ENCODE results near the gene TSC22D1.

TSC22D1 gene

GRCh38 chr13:44384778-44385177 is 191.4 kb downstream of the TSC22D1 start:
- no peak overlapping the region for H3K18ac ChIP-seq (ENCODE audit: low read length)
- H3K9ac ChIP-seq (ENCODE audit: low read depth, low read length, poor library complexity) = no peak overlapping the region
- no peaks in the 10 kb centered on the region for H3K9me3 ChIP-seq (replicated peaks in 1 of 2; ENCODE audit: control insufficient read depth in 2 of 2, insufficient read depth in 1 of 2, low read depth in 1 of 2, low read length in 2 of 2)
- H2AFZ ChIP-seq (ENCODE audit: low read length) = no peak overlapping the region
- no peak overlapping the region for H4K8ac ChIP-seq (ENCODE audit: low read depth, low read length)
- H3K27ac ChIP-seq (replicated peaks; ENCODE audit: low read length) = no peak overlapping the region
- no peak overlapping the region for H3K23ac ChIP-seq (ENCODE audit: low read depth, low read length, poor library complexity)
- no peak overlapping the region for H3K4ac ChIP-seq (ENCODE audit: low read length)
- no peak overlapping the region for H3K4me3 ChIP-seq (ENCODE audit: low read length in 2 of 2)
- no peak overlapping the region for H2BK12ac ChIP-seq (ENCODE audit: low read length)
- no peak overlapping the region for H4K91ac ChIP-seq (ENCODE audit: low read depth, low read length, poor library complexity)
- no peak for DNase-seq (ENCODE audit: low spot score)
- no peak overlapping the region for H3K4me2 ChIP-seq (ENCODE audit: insufficient read depth, low read length, poor library complexity, severe bottlenecking)
- no peak overlapping the region for H3K14ac ChIP-seq (ENCODE audit: low read length)
- no CpG with 5 or more reads among the region's 1 CpG for WGBS, 2 donors (ENCODE audit: extremely low coverage in 2 of 2, insufficient read length in 2 of 2, insufficient replicate concordance in 1 of 2)
- no peaks in the 10 kb centered on the region for H3K27me3 ChIP-seq (ENCODE audit: control insufficient read depth in 3 of 3, insufficient read depth in 3 of 3, low read depth in 1 of 3, low read length in 3 of 3)
- H2BK120ac ChIP-seq (ENCODE audit: low read depth, low read length) = no peak overlapping the region
- peaks cover 0 to 1% of the 10 kb centered on the region in 2 donors for H3K36me3 ChIP-seq (replicated peaks in 1 of 2; ENCODE audit: control insufficient read depth in 2 of 2, insufficient read depth in 2 of 2, low read length in 2 of 2)
- H2AK5ac ChIP-seq (ENCODE audit: low read depth, low read length) = no peak overlapping the region
- no peak overlapping the region for H2BK15ac ChIP-seq (ENCODE audit: low read length)
- H3K4me1 ChIP-seq (ENCODE audit: control insufficient read depth in 2 of 2, insufficient read depth in 1 of 2, low read depth in 1 of 2, low read length in 2 of 2) = peaks cover 14 to 20% of the 10 kb centered on the region in 2 donors
- no peak overlapping the region for H2BK5ac ChIP-seq (ENCODE audit: low read length)
- H3K79me1 ChIP-seq (ENCODE audit: low read depth, low read length) = no peaks in the 10 kb centered on the region

- Histone ChIP-seq H2BK120ac (ENCODE audit: low read depth, low read length) (no peak overlapping the region), H3K4me3 (ENCODE audit: low read length in 2 of 2) (no peak overlapping the region), H3K79me1 (ENCODE audit: low read depth, low read length) (no peaks in the 10 kb centered on the region)
These were observed 192.2 kb downstream of the TSC22D1 start for GRCh38 chr13:44383945-44384344.

GRCh38 chr13:44382635-44383145 is 193.4 kb downstream of the TSC22D1 start:
- no peak overlapping the region for H2BK15ac ChIP-seq (ENCODE audit: low read length)
- no peak overlapping the region for H2BK5ac ChIP-seq (ENCODE audit: low read length)
- H2AFZ ChIP-seq (ENCODE audit: low read length) = no peak overlapping the region
- no peak overlapping the region for H3K18ac ChIP-seq (ENCODE audit: low read length)
- no peak overlapping the region for H3K27ac ChIP-seq (replicated peaks; ENCODE audit: low read length)
- no peak overlapping the region for H3K9ac ChIP-seq (ENCODE audit: low read depth, low read length, poor library complexity)
- H3K4me1 ChIP-seq (ENCODE audit: control insufficient read depth in 2 of 2, insufficient read depth in 1 of 2, low read depth in 1 of 2, low read length in 2 of 2) = peaks cover 3 to 11% of the 10 kb centered on the region in 2 donors
- no peak overlapping the region for H3K23ac ChIP-seq (ENCODE audit: low read depth, low read length, poor library complexity)
- no peak overlapping the region for H4K91ac ChIP-seq (ENCODE audit: low read depth, low read length, poor library complexity)
- H3K9me3 ChIP-seq (replicated peaks in 1 of 2; ENCODE audit: control insufficient read depth in 2 of 2, insufficient read depth in 1 of 2, low read depth in 1 of 2, low read length in 2 of 2) = no peaks in the 10 kb centered on the region
- WGBS, 2 donors (ENCODE audit: extremely low coverage in 2 of 2, insufficient read length in 2 of 2, insufficient replicate concordance in 1 of 2) = no CpG with 5 or more reads among the region's 5 CpGs
- no peak overlapping the region for H2AK5ac ChIP-seq (ENCODE audit: low read depth, low read length)
- no peak overlapping the region for H2BK120ac ChIP-seq (ENCODE audit: low read depth, low read length)
- H3K14ac ChIP-seq (ENCODE audit: low read length) = no peak overlapping the region
- H3K79me1 ChIP-seq (ENCODE audit: low read depth, low read length) = no peaks in the 10 kb centered on the region
- no peak overlapping the region for H3K4ac ChIP-seq (ENCODE audit: low read length)
- no peaks in the 10 kb centered on the region for H3K27me3 ChIP-seq (ENCODE audit: control insufficient read depth in 3 of 3, insufficient read depth in 3 of 3, low read depth in 1 of 3, low read length in 3 of 3)
- no peak overlapping the region for H4K8ac ChIP-seq (ENCODE audit: low read depth, low read length)
- DNase-seq (ENCODE audit: low spot score) = no peak
- no peak overlapping the region for H3K4me3 ChIP-seq (ENCODE audit: low read length in 2 of 2)
- H2BK12ac ChIP-seq (ENCODE audit: low read length) = no peak overlapping the region
- peaks cover 0 to 1% of the 10 kb centered on the region in 2 donors for H3K36me3 ChIP-seq (replicated peaks in 1 of 2; ENCODE audit: control insufficient read depth in 2 of 2, insufficient read depth in 2 of 2, low read length in 2 of 2)
- H3K4me2 ChIP-seq (ENCODE audit: insufficient read depth, low read length, poor library complexity, severe bottlenecking) = no peak overlapping the region

More at GRCh38 chr13:44383945-44384344, 192.2 kb downstream of the TSC22D1 start:
- H4K8ac ChIP-seq (ENCODE audit: low read depth, low read length) = no peak overlapping the region
- H2BK12ac ChIP-seq (ENCODE audit: low read length) = no peak overlapping the region
- H3K27me3 ChIP-seq (ENCODE audit: control insufficient read depth in 3 of 3, insufficient read depth in 3 of 3, low read depth in 1 of 3, low read length in 3 of 3) = no peaks in the 10 kb centered on the region
- no peak overlapping the region for H2BK15ac ChIP-seq (ENCODE audit: low read length)
- no peak overlapping the region for H2BK5ac ChIP-seq (ENCODE audit: low read length)
- no peak for DNase-seq (ENCODE audit: low spot score)
- WGBS, 2 donors (ENCODE audit: extremely low coverage in 2 of 2, insufficient read length in 2 of 2, insufficient replicate concordance in 1 of 2) = no CpG with 5 or more reads among the region's 5 CpGs
- H4K91ac ChIP-seq (ENCODE audit: low read depth, low read length, poor library complexity) = no peak overlapping the region
- H3K23ac ChIP-seq (ENCODE audit: low read depth, low read length, poor library complexity) = no peak overlapping the region
- H2AK5ac ChIP-seq (ENCODE audit: low read depth, low read length) = no peak overlapping the region
- peaks cover 12 to 18% of the 10 kb centered on the region in 2 donors for H3K4me1 ChIP-seq (ENCODE audit: control insufficient read depth in 2 of 2, insufficient read depth in 1 of 2, low read depth in 1 of 2, low read length in 2 of 2)
- no peak overlapping the region for H3K4me2 ChIP-seq (ENCODE audit: insufficient read depth, low read length, poor library complexity, severe bottlenecking)
- no peak overlapping the region for H3K14ac ChIP-seq (ENCODE audit: low read length)
- no peak overlapping the region for H2AFZ ChIP-seq (ENCODE audit: low read length)
- no peak overlapping the region for H3K4ac ChIP-seq (ENCODE audit: low read length)
- no peak overlapping the region for H3K9ac ChIP-seq (ENCODE audit: low read depth, low read length, poor library complexity)
- H3K27ac ChIP-seq (replicated peaks; ENCODE audit: low read length) = no peak overlapping the region
- no peak overlapping the region for H3K18ac ChIP-seq (ENCODE audit: low read length)
- peaks cover 0 to 1% of the 10 kb centered on the region in 2 donors for H3K36me3 ChIP-seq (replicated peaks in 1 of 2; ENCODE audit: control insufficient read depth in 2 of 2, insufficient read depth in 2 of 2, low read length in 2 of 2)
- no peaks in the 10 kb centered on the region for H3K9me3 ChIP-seq (replicated peaks in 1 of 2; ENCODE audit: control insufficient read depth in 2 of 2, insufficient read depth in 1 of 2, low read depth in 1 of 2, low read length in 2 of 2)

Measured in neuronal stem cell (in vitro differentiated cells).